HG02943 (cell line): ENCODE results near the gene RHBDL2.
"Not testable (repeated sequence)": the region's sequence is repeated elsewhere in the genome, so short reads cannot be mapped to it uniquely, and the experiment has no call there.

Experiments
- ATAC-seq: cut with Tn5 transposase; IDR thresholded peaks from one replicate; pipeline ENCODE4 v1.9.1; 2021; ENCODE audit warnings: mild to moderate bottlenecking, low read depth, moderate library complexity; ENCODE audit not compliant: unreplicated experiment

Gene RHBDL2

DNA sequence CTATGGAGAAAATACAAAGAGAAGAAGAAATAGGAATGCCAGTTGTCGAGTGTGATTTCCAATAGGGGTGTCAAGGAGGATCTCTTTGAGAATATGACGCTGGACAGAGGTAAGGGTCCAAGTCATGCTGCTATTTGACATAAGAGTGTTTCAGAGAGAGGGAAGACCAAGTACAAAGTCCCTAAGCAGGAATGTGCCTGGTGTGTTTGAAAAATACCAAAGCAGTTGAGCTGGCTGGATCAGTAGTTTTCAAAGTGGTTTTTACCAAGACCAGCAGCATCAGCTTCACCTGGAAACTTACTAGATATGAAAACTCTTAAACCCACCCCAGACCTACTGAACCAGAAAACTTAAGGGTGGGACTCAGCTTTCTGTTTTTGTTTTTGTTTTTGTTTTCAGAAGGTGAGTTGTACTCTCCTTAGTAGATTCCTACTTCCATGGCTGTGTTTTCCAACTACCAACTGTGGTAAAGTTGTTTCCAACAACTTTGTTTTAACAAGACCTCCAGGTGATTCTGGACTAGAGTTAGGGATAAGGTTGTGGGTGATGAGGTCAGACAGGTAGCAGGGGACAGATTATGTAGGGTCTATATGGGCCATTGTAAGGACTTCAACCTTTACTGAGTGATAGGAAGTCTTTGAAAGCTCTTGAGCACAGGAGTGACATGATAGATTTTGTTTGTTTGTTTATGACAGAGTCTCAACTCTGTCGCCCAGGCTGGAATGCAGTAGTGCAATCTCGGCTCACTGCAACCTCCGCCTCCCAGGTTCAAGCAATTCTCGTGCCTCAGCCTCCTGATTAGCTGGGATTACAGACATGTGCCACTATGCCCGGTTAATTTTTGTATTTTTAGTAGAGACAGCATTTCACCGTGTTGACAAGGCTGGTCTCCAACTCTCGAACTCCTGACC, 53.0 kb downstream of the RHBDL2 start:
- no peak for ATAC-seq

GRCh38 chr1:38885092-38885491, 56.5 kb downstream of the RHBDL2 start:
- ATAC-seq = no peak

DNA sequence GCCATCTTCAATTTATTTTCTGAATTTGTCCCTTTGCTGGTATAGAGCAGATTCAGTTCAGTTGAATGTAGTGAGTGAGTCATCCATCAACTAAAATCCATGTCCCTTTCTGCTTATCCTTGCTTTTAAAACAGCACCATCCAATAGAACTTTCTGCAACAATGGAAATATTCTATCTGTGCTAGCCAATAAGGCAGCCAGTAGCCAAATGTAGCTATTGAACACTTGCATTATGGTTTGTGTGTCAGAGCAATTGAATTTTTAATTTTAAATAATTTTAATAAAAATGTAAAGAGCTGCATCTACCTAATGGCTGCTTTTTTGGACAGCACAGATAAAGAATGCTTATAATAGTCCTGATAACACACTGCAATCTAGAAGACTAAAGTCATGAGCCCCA, 60.1 kb downstream of the RHBDL2 start, which contains the start of gene GJA9:
Gene GJA9 (minus strand): TSS at position 101 of the 400 bp plus-strand sequence. CDS start 5,489 bp downstream, outside the sequence.
- ATAC-seq = no peak

DNA sequence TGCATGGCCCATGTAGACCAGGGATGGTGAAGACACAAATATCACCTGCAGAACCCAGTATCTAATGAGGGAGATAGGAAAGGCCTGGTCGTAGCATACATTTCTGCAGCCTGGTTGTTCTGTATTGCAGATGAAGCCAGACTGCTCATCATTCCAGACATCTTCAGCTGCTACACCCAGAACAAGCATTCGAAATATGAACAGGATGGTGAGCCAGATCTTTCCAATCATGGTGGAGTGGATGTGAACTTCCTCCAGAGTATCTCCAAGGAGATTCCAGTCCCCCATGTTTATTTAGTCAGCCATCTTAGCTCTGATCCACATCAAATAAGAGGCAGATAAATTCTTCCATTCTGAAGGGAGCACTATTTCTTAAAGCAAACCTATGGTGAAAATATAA, 65.8 kb downstream of the RHBDL2 start:
- no peak for ATAC-seq

- peak; percentile 96 for ATAC-seq
These were observed 68.3 kb downstream of the RHBDL2 start, which contains the start of gene MYCBP for GRCh38 chr1:38873027-38873969. Gene MYCBP, minus strand, starts transcription at chr1:38873348. Its CDS starts 43 bp downstream, at chr1:38873305.

- ATAC-seq = peak; percentile 29
These were observed 69.1 kb downstream of the RHBDL2 start for GRCh38 chr1:38872401-38873026.

- ATAC-seq = no peak
These were observed 70.6 kb downstream of the RHBDL2 start for GRCh38 chr1:38870996-38871395.

DNA sequence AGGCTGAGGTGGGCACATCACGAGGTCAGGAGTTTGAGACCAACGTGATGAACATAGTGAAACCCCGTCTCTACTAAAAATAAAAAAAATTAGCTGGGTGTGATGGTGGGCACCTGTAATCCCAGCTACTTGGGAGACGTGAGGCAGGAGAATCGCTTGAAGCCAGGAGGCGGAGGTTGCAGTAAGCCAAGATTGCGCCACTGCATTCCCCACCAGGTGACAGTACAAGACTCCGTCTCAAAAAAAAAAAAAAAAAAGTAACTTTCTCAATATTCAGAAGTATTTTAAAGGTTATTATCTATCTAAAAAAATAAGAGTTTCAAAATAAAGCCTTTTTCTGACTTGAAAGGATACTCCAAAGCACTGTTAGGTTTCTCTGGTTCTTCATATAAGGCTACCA, 74.4 kb downstream of the RHBDL2 start:
- ATAC-seq = no peak

- ATAC-seq = no peak
These were observed 76.4 kb downstream of the RHBDL2 start for GRCh38 chr1:38865112-38865715.

GRCh38 chr1:38860454-38860795, 81.2 kb downstream of the RHBDL2 start:
- ATAC-seq = no peak

DNA sequence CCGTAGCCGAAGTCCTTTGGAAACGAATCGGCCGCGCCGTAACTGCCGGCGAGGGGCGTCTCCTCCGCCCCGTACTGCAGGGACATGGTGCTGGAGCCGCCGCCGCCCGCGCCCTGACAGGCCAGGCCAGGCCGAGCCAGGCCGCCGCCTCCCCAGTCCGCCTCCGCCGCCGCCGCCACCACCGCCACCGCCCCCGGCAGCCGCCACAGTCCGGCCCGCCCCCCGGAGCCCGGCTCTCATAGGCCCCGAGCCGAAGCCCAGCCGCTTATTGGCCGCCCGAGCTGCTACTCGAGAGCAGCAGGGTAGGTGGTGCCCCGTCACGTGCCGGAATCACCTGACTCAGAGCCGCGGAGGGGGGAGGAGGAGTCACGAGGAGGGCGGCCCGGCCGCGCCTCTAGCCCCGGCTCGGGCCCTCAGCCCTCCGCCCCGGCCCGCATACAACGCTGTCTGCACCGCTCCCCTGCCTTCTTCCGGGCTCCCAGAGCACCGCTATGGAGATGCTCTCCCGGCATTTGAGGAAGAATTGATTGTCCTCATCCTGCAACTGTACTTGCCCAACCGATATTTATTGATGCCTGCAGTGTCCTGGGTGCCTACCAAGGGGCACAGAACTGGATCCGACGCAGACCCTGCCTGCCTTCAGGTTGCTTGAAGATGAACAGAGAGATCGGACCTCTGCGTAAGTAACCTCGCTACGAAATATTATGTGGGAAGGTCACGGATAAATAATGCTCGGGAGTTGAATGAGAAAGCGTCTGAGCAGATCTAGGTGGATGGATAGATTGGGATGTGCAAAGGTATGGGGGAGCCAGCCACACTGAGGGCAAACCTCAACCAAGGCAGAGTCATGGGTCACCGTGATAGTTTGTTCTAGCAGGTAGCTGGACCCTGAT, 81.8 kb downstream of the RHBDL2 start, which contains the start of gene RRAGC:
Gene RRAGC (minus strand): TSS at position 212 of the 893 bp plus-strand sequence. CDS start 126 bp downstream, at position 86.
- ATAC-seq = peak; percentile 91

DNA sequence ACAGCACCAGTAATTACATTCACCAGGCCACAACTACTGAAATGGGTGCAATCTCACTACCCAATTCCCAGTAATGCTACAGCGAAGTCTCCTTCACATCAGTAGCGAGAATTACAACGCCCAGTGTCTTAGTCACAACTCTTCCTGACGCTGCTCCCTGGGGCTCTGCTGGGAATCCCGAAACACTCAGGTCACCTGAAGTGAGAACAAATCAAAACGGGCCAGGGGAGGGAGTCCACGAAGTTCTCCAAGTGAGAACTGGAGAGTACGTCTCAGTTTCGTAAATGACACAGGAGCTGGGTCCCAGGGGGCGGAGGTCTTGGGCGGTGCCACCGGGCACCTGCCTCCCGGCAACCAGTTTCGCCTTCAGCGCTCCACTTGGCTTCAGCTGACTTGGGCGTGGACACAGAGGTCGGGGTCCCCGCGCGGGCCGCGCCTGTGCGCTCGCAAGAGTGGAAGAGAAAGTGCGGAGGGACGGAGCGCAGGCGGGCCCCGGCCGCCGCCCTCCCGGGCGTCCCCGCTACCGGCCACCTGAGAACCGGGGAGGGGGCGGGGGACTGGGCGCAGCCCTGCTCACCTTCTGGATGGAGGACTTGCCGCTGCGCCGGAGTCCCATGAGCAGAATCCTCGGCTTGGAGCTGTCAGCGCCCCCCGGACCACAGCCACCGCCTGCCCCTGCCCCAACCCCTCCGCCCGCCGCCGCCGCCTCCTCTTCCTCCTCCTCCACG, 82.6 kb downstream of the RHBDL2 start:
- ATAC-seq = peak; percentile 24

DNA sequence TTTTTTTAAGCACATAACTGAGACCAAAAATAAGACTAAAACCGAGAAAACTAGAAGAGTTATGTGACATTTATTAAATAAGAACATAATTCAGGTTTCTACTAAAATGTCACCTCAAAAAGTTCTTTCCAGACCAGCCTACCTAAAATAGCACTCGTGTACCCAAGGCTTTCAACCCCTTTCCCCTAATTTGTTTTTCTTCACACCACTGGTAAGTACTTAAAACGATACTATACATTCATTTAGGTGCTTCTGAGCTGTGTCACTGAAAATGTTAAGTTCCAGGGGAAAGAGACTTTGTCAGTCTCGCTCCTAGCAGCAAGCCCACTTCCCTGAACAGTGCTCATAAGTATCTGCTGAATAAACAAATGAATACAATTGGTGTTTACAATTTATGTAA, 88.8 kb downstream of the RHBDL2 start:
- no peak for ATAC-seq

DNA sequence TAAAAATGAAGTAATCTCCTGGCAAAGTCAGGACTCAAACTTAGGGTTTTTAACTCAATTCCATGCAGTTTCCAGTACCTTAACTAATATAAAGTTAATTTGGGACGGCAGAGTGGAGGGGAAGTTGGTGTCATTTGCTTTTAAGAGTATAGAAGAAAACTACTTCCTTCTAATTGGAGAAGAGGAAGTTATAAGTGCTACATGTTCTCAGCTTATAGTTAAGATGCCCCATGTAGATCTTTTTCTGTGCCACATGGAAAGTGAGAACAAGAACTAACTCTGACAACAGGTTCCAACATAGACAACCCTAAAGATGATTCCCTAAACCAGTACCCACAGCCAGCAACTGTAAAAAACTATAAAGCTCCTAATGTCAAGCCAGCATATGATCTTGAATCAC, 93.6 kb downstream of the RHBDL2 start:
- no peak for ATAC-seq

DNA sequence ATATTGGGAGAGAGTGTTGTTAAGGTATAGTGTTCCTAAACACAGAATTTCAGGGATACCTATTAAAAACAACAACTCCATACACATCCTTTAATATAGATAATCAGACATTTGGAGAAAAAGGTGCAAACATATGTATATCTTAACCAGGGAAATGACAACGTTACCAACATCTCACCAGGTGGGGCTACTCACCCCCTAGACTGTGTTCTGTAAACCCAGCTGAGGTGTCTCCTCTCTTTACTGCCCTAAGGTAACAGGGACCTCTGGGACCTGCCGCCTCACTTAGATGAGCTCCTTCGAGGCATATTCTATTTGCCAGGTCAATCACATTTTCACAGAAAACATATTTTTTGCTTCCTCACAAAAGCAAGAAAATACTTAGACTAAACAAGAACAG, 95.4 kb downstream of the RHBDL2 start:
- no peak for ATAC-seq

- ATAC-seq = not testable (repeated sequence)
These were observed 96.5 kb downstream of the RHBDL2 start for GRCh38 chr1:38845088-38845487.

DNA sequence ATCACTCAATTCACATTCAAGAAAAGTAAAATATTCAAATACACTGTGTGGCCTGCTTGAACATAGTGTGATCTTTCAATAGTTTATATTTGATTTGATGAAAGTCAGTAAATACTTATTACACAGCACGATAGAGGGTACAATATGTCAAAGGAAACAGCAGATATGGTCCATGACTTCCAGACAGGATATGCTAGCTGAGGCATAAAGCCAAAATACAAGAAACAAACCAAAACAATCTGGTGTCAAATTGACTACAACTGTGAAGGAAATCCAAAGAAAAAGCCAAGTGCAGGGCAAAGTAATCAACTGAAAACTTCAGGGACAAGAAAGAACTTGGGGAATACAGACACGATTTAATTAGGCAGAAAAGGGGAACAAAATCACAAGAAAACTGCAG, 101.3 kb downstream of the RHBDL2 start:
- ATAC-seq = no peak

GRCh38 chr1:38839363-38839762, 102.3 kb downstream of the RHBDL2 start:
- no peak for ATAC-seq
